ENCODE data around the gene NAPG. TPM values are rescaled to one million over a fixed set of nuclear protein-coding genes. Genes with fewer than 3 reads are reported as not detected.

NAPG gene
- total and polyA plus RNA-seq, 2 donors (not counting 3 experiments of a cell fraction or from before 2014, with no cell fraction given), result 10.8 to 34.1 TPM

GRCh38 chr18:10557085-10557677, 31.4 kb downstream of the NAPG start:
- Histone ChIP-seq H3K27ac (ENCODE audit: insufficient read depth, low read depth, low read length) (no peak overlapping the region), H3K4me3 (replicated peaks in 1 of 3; ENCODE audit: insufficient read depth in 1 of 3, low read depth in 1 of 3, low read length in 3 of 3) (no peak overlapping the region), H2AFZ (ENCODE audit: low read depth, low read length) (no peak overlapping the region), H3K9ac (replicated peaks; ENCODE audit: extremely low read depth, insufficient read depth, low read length) (no peak overlapping the region), H3K4me2 (ENCODE audit: insufficient read depth, low read length) (no peak overlapping the region), H3K27me3 (ENCODE audit: control insufficient read depth in 2 of 2, insufficient read depth in 2 of 2, low read length in 2 of 2) (no peaks in the 10 kb centered on the region), H3K4me1 (ENCODE audit: control insufficient read depth, extremely low read depth, insufficient read depth, low read length) (peaks cover 2% of the 10 kb centered on the region), H3K9me3 (replicated peaks; ENCODE audit: control insufficient read depth, insufficient read depth, low read length) (no peaks in the 10 kb centered on the region), H3K9me1 (replicated peaks; ENCODE audit: control insufficient read depth, extremely low read depth, insufficient read depth, low read length) (no peaks in the 10 kb centered on the region), H3K36me3 (ENCODE audit: control insufficient read depth in 2 of 2, extremely low read depth in 1 of 2, insufficient read depth in 2 of 2, low read length in 2 of 2) (peaks cover 8 to 17% of the 10 kb centered on the region in 2 experiments), H3K79me2 (ENCODE audit: control insufficient read depth, insufficient read depth, low read length) (no peaks in the 10 kb centered on the region), H4K20me1 (replicated peaks; ENCODE audit: control insufficient read depth, extremely low read depth, insufficient read depth, low read length) (no peaks in the 10 kb centered on the region)
- BruUV-seq (replicated peaks), result no TSS peak
- FAIRE-seq, result no peak
- CTCF ChIA-PET, result no interaction called here
- no peak for DNase-seq (ENCODE audit: low read depth, low spot score)
- dilution Hi-C loops (cut with MboI; ENCODE audit: extremely low pct_ligation_motif_present, low sequenced_read_pairs) (no loop called here), intact Hi-C loops (cut with micrococcal nuclease) (no loop called here)
- TF ChIP-seq POLR2A (IDR thresholded peaks at IDR 0.05; ENCODE audit: low read depth, low read length) (no peak), POLR2AphosphoS5 (IDR thresholded peaks at IDR 0.05; ENCODE audit: insufficient read depth, low read depth, low read length) (no peak), EZH2 (IDR thresholded peaks at IDR 0.05; ENCODE audit: borderline replicate concordance, low read depth, low read length, severe bottlenecking) (no peak)
- POLR2A ChIA-PET, result no interaction called here

GRCh38 chr18:10558243-10558966, 32.6 kb downstream of the NAPG start:
- Histone ChIP-seq H2AFZ (ENCODE audit: low read depth, low read length) (no peak overlapping the region), H3K4me2 (ENCODE audit: insufficient read depth, low read length) (no peak overlapping the region), H3K9me3 (replicated peaks; ENCODE audit: control insufficient read depth, insufficient read depth, low read length) (no peaks in the 10 kb centered on the region), H3K27me3 (ENCODE audit: control insufficient read depth in 2 of 2, insufficient read depth in 2 of 2, low read length in 2 of 2) (no peaks in the 10 kb centered on the region), H4K20me1 (replicated peaks; ENCODE audit: control insufficient read depth, extremely low read depth, insufficient read depth, low read length) (no peaks in the 10 kb centered on the region), H3K27ac (ENCODE audit: insufficient read depth, low read depth, low read length) (no peak overlapping the region), H3K4me3 (replicated peaks in 1 of 3; ENCODE audit: insufficient read depth in 1 of 3, low read depth in 1 of 3, low read length in 3 of 3) (no peak overlapping the region), H3K36me3 (ENCODE audit: control insufficient read depth in 2 of 2, extremely low read depth in 1 of 2, insufficient read depth in 2 of 2, low read length in 2 of 2) (peaks cover 6 to 10% of the 10 kb centered on the region in 2 experiments), H3K4me1 (ENCODE audit: control insufficient read depth, extremely low read depth, insufficient read depth, low read length) (peaks cover 2% of the 10 kb centered on the region), H3K79me2 (ENCODE audit: control insufficient read depth, insufficient read depth, low read length) (no peaks in the 10 kb centered on the region), H3K9me1 (replicated peaks; ENCODE audit: control insufficient read depth, extremely low read depth, insufficient read depth, low read length) (no peaks in the 10 kb centered on the region), H3K9ac (replicated peaks; ENCODE audit: extremely low read depth, insufficient read depth, low read length) (no peak overlapping the region)
- TF ChIP-seq CTCF (IDR thresholded peaks at IDR 0.05; ENCODE audit: extremely low read depth in 1 of 2, insufficient read depth in 1 of 2, low read depth in 1 of 2, low read length in 2 of 2) (no peak), FOS (IDR thresholded peaks at IDR 0.05; ENCODE audit: borderline replicate concordance, insufficient read depth, low read length) (no peak), POLR2AphosphoS5 (IDR thresholded peaks at IDR 0.05; ENCODE audit: insufficient read depth, low read depth, low read length) (no peak), MAX (IDR thresholded peaks at IDR 0.05; ENCODE audit: insufficient read depth, insufficient read length) (no peak)
- dilution Hi-C loops (cut with MboI; ENCODE audit: extremely low pct_ligation_motif_present, low sequenced_read_pairs), result no loop called here
- intact Hi-C loops (cut with micrococcal nuclease), result no loop called here
- DNase-seq (ENCODE audit: low read depth, low spot score) (no peak), FAIRE-seq (no peak)
- ChIA-PET POLR2A (no interaction called here), CTCF (interaction anchor here (0.9 to 7.0 kb wide), 6 partner anchors 10 to 995 kb away, joined by 3 to 234 read pairs (median 8); no protein-coding TSS in a partner anchor)
- no TSS peak for BruUV-seq (replicated peaks)
